Kidney (tissue), 14 donors: ENCODE results near the gene FOXN3. TPM values are rescaled to one million over a fixed set of nuclear protein-coding genes. Genes with fewer than 3 reads are reported as not detected.
A peak's percentile ranks its signal among the peaks of the same experiment; 100 is the strongest.

Experiments used
- DNase-seq, 5 donors: peaks; one replicate each; pipeline ENCODE4 v3.0.0-alpha.2; 2013 to 2020
- FAIRE-seq: peaks from 2 replicates; lab custom pipeline; 2012; peaks lifted over from hg19 to GRCh38; lab: Jason Lieb, UNC
- H3K27ac ChIP-seq, 2 donors: one replicate each; pipeline ENCODE4 v1.7.0; 2013; ENCODE audit warnings: low read depth in 2 of 2, low read length in 2 of 2, inconsistent platforms in 1 of 2
- H3K27me3 ChIP-seq: one replicate; pipeline ENCODE4 v1.7.1; 2013; ENCODE audit warnings: low read length, inconsistent platforms; ENCODE audit not compliant: control insufficient read depth, insufficient read depth
- H3K36me3 ChIP-seq, 3 donors: one replicate each; pipeline versions ENCODE4 v1.7.0 to v1.7.1; 2013; ENCODE audit warnings: low read length in 3 of 3, control low read depth in 1 of 3, inconsistent platforms in 1 of 3; ENCODE audit not compliant: insufficient read depth in 3 of 3, control insufficient read depth in 2 of 3
- H3K4me1 ChIP-seq, 3 donors: one replicate each; pipeline versions ENCODE4 v1.7.0 to v1.7.1; 2013; ENCODE audit warnings: low read length in 3 of 3, inconsistent platforms in 1 of 3, low read depth in 1 of 3; ENCODE audit not compliant: control insufficient read depth in 2 of 3, insufficient read depth in 2 of 3
- H3K4me3 ChIP-seq, 3 donors: one replicate each; pipeline versions ENCODE4 v1.7.0 to v1.8.1; 2013; ENCODE audit warnings: low read length in 3 of 3, control low read depth in 1 of 3, inconsistent platforms in 1 of 3
- H3K9ac ChIP-seq, 3 donors: one replicate each; pipeline versions ENCODE4 v1.7.0 to v1.7.1; 2013; ENCODE audit warnings: low read length in 3 of 3, control low read depth in 1 of 3, inconsistent platforms in 1 of 3
- H3K9me3 ChIP-seq, 3 donors: one replicate each; pipeline versions ENCODE4 v1.7.0 to v1.7.1; 2013; ENCODE audit warnings: low read length in 3 of 3, control low read depth in 1 of 3, inconsistent platforms in 1 of 3; ENCODE audit not compliant: control insufficient read depth in 2 of 3, insufficient read depth in 1 of 3
- intact Hi-C: fragments of 100-400 bp; cut with DNase I; formaldehyde crosslinking; loops from one replicate; pipeline ENCODE4 v1.11.1; 2022
- polyA plus RNA-seq: library from polyadenylated mRNA; stranded (reverse); fragments of 350-450 nt; fragmentation: Illumina TruSeq; extraction: RNeasy Lipid Tissue Mini Kit (QIAGEN cat#74804); gene quantifications from one replicate; pipeline ENCODE4 v1.2.3, GENCODE V29; 2014; ENCODE audit warnings: low read depth, low replicate concordance; ENCODE audit not compliant: insufficient read depth
- total RNA-seq: library from RNA; stranded (reverse); fragmentation: NEBNext Ultra II Directional; extraction: Animal tissue kit (Norgen Biotek cat#: 25700); gene quantifications from one replicate; pipeline ENCODE4 v1.2.1, GENCODE V29; 2021
- TF ChIP-seq, protein P1 (sequence below): IDR thresholded peaks from 3 replicates; pipeline ENCODE4 v1.5.1; 2012; ENCODE audit warnings: mild to moderate bottlenecking, moderate library complexity, borderline replicate concordance; ENCODE audit not compliant: insufficient read depth; ENCODE audit errors: extremely low read depth
- donor health status: control.
- donor health status: control.
- donor health status: control.
- donor health status: control.
- donor health status: control.
- donor health status: DM: yes; HTN: yes; CAD: no.
- donor health status: Normal renal cell carcinoma (clear cell type).

The FOXN3 gene
- total and polyA plus RNA-seq, 2 donors from 2014 or later: 6.4 to 50.1 TPM

DNA sequence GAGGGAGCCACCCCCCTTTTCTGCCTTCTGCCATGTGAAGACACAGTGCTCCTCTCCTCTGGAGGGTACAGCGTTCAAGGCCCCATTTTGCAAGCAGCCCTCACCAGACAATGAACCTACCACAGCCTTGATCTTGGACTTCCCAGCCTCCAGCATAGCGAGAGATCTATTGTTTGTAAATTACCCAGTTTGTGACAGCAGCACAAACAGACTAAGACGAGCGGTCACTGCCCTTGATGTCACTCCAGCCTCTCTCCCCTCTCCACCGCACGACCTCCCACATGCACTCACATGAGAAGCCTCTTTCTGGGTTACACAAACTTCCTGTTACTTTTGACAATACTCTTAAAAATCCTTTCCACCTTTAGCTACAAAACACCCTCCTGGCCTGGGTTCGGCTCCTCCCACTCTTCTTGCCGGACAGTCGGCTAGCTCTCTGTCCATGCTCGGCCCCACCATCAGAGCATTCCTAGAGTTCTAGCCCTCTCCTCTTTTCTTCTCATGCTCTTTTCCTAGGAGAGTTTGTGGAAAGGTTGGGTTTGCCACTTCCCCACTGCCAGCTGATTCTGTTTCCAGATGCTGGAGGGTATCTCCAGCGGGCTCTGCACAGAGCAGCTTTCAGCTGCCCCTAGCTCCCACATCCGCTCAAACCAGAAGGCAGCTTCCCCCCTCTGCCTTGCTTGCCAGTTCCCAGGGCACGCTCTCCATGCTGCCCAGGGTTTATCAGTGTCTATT, 124.3 kb downstream of the FOXN3 start:
- peak in 1 of 5 donors; percentile 10 for DNase-seq

DNA sequence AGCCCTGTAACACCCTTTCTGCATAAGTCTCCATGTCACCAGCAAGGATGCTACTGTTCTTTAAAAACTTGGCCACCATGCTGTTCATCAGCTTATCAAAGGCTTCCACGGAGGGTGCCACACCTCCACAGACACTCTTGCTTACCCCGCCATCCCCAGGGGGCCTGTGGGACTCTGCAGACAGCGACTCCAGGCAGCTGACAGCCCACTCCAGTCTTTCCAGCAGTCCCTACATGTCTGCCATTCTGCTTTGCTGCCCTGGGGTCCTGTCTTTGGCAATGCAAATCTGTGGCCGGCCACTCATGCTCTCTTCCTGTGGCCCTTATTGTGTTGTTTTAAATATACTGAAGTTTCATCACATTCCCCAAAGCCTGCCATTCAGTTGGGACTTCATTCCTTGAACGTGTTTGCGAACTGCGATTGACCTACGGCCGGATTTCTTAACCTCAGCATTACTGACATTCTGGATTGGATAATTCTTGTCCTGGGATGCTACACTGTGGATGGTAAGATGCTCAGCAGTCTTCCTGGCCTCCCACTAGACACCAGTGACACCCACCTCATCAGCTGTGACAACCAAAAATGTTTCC, 125.6 kb downstream of the FOXN3 start:
- no peak for DNase-seq
- no peaks in the 10 kb centered on the region for H3K27me3 ChIP-seq
- intact Hi-C loops: no loop called here
- peaks cover 0 to 3% (median 0%) of the 10 kb centered on the region in 3 donors for H3K4me1 ChIP-seq
- H3K36me3 ChIP-seq: no peaks in the 10 kb centered on the region
- TF ChIP-seq, protein P1, sequence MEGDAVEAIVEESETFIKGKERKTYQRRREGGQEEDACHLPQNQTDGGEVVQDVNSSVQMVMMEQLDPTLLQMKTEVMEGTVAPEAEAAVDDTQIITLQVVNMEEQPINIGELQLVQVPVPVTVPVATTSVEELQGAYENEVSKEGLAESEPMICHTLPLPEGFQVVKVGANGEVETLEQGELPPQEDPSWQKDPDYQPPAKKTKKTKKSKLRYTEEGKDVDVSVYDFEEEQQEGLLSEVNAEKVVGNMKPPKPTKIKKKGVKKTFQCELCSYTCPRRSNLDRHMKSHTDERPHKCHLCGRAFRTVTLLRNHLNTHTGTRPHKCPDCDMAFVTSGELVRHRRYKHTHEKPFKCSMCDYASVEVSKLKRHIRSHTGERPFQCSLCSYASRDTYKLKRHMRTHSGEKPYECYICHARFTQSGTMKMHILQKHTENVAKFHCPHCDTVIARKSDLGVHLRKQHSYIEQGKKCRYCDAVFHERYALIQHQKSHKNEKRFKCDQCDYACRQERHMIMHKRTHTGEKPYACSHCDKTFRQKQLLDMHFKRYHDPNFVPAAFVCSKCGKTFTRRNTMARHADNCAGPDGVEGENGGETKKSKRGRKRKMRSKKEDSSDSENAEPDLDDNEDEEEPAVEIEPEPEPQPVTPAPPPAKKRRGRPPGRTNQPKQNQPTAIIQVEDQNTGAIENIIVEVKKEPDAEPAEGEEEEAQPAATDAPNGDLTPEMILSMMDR: no peak
- no peak overlapping the region for H3K4me3 ChIP-seq
- H3K27ac ChIP-seq: no peak overlapping the region
- no peak overlapping the region for H3K9ac ChIP-seq
- H3K9me3 ChIP-seq: no peaks in the 10 kb centered on the region
- FAIRE-seq: no peak

More for the DNA sequence above, 124.3 kb downstream of the FOXN3 start:
- TF ChIP-seq, protein P1: no peak
- Histone ChIP-seq H3K4me1 (peaks cover 0 to 3% (median 0%) of the 10 kb centered on the region in 3 donors), H3K27ac (no peak overlapping the region), H3K27me3 (no peaks in the 10 kb centered on the region), H3K9me3 (no peaks in the 10 kb centered on the region), H3K4me3 (no peak overlapping the region), H3K9ac (no peak overlapping the region), H3K36me3 (no peaks in the 10 kb centered on the region)
- intact Hi-C loops: no loop called here
- no peak for FAIRE-seq

- no peak overlapping the region for H3K9ac ChIP-seq
- intact Hi-C loops: no loop called here
- FAIRE-seq: no peak
Measured at GRCh38 chr14:89290813-89291212, 126.2 kb downstream of the FOXN3 start.

More at GRCh38 chr14:89290813-89291212, 126.2 kb downstream of the FOXN3 start:
- no peak for DNase-seq
- H3K36me3 ChIP-seq: no peaks in the 10 kb centered on the region
- no peaks in the 10 kb centered on the region for H3K27me3 ChIP-seq
- no peak overlapping the region for H3K27ac ChIP-seq
- no peak overlapping the region for H3K4me3 ChIP-seq
- no peaks in the 10 kb centered on the region for H3K9me3 ChIP-seq
- H3K4me1 ChIP-seq: peaks cover 0 to 3% (median 0%) of the 10 kb centered on the region in 3 donors
- TF ChIP-seq, protein P1: no peak
